Lower leg skin (tissue), 3 donors: ENCODE data around the gene MYL4.

Experiments used
- CTCF ChIP-seq, 3 donors: fragments of 450-650 bp; IDR thresholded peaks; one replicate each; pipeline ENCODE4 v1.5.1; 2016; ENCODE audit warnings: antibody characterized with exemption in 3 of 3, mild to moderate bottlenecking in 3 of 3, moderate library complexity in 2 of 3
- POLR2A ChIP-seq, 2 donors: fragments of 450-650 bp; IDR thresholded peaks; one replicate each; pipeline ENCODE4 v1.6.1; 2016 to 2017; ENCODE audit warnings: antibody characterized with exemption in 2 of 2, mild to moderate bottlenecking in 1 of 2, moderate library complexity in 1 of 2

DNA sequence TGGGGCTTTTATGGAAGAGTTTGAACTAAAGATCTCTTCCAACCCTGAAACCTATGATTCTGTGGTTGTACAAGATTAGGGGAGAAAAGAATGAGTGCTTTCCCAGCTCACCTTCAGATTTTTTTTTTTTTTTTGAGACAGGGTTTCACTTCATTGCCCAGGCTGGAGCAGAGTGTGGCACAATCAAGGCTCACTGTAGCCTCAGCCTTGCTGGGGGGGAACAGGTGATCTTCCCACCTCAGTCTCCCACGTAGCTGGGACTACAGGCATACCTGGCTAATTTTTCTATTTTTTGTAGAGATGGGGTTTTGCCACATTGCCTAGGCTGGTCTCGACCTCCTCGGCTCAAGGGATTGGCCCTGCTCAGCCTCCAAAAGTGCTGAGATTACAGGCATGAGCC is 22.7 kb downstream of the MYL4 start:
- TF ChIP-seq CTCF (IDR thresholded peaks at IDR 0.05) = no peak
- no peak for TF ChIP-seq POLR2A (IDR thresholded peaks at IDR 0.05)
